ENCODE data around the gene CORO2B. TPM values are rescaled to one million over a fixed set of nuclear protein-coding genes. Genes with fewer than 3 reads are reported as not detected.
A peak's percentile ranks its signal among the peaks of the same experiment; 100 is the strongest.
"Not testable (repeated sequence)": the region's sequence is repeated elsewhere in the genome, so short reads cannot be mapped to it uniquely, and the experiment has no call there.

Gene CORO2B
- total and polyA plus RNA-seq, 2 experiments from 2014 or later, result 1.6 to 4.6 TPM

- H3K4me1 Mint-ChIP-seq, result peaks cover 25% of the 10 kb centered on the region
- not testable (repeated sequence) for H4K20me1 ChIP-seq (replicated peaks; ENCODE audit: insufficient read depth); H3K9me2 ChIP-seq (ENCODE audit: insufficient read depth); H3K9me3 Mint-ChIP-seq; H3K4me3 Mint-ChIP-seq; H3K4me3 ChIP-seq; H3F3A ChIP-seq (replicated peaks; ENCODE audit: low read depth); H3K79me2 ChIP-seq (replicated peaks; ENCODE audit: insufficient read depth); DNase-seq (ENCODE audit: low spot score); H3K36me3 ChIP-seq (ENCODE audit: insufficient read depth); H3K36me3 Mint-ChIP-seq (ENCODE audit: low read depth); H3K4me2 ChIP-seq; H3K27ac ChIP-seq (ENCODE audit: low read depth); H3K27me3 Mint-ChIP-seq (ENCODE audit: insufficient read depth, low read depth, poor library complexity); H3K27ac Mint-ChIP-seq; H3K27me3 ChIP-seq (ENCODE audit: insufficient read depth); H2AFZ ChIP-seq; ATAC-seq
- H3K4me1 ChIP-seq (ENCODE audit: insufficient read depth), result peaks cover 17% of the 10 kb centered on the region; the same call in 1 of the 2 replicates
These were observed 68.6 kb downstream of the CORO2B start for GRCh38 chr15:68647361-68647760.

- peaks cover 10% of the 10 kb centered on the region for H3K27me3 Mint-ChIP-seq (ENCODE audit: insufficient read depth, low read depth, poor library complexity)
- H3K9me3 Mint-ChIP-seq, result no peaks in the 10 kb centered on the region
- H3K36me3 Mint-ChIP-seq (ENCODE audit: low read depth), result no peaks in the 10 kb centered on the region
- Histone ChIP-seq H2AFZ (peak overlapping the region; percentile 96), H3F3A (replicated peaks; ENCODE audit: low read depth) (no peaks in the 10 kb centered on the region), H3K79me2 (replicated peaks; ENCODE audit: insufficient read depth) (no peaks in the 10 kb centered on the region), H3K9me2 (ENCODE audit: insufficient read depth) (no peaks in the 10 kb centered on the region), H3K4me3 (peak overlapping the region; percentile 39), H3K36me3 (ENCODE audit: insufficient read depth) (no peaks in the 10 kb centered on the region), H3K27me3 (ENCODE audit: insufficient read depth) (no peaks in the 10 kb centered on the region), H3K4me1 (ENCODE audit: insufficient read depth) (peaks cover 36% of the 10 kb centered on the region), H4K20me1 (replicated peaks; ENCODE audit: insufficient read depth) (no peaks in the 10 kb centered on the region), H3K27ac (ENCODE audit: low read depth) (no peak overlapping the region), H3K4me2 (peak overlapping the region; percentile 72)
- peaks cover 37% of the 10 kb centered on the region for H3K4me1 Mint-ChIP-seq
- ATAC-seq (peak; percentile 97), DNase-seq (ENCODE audit: low spot score) (peak; percentile 94)
- no peak overlapping the region for H3K27ac Mint-ChIP-seq
- TF ChIP-seq EZH2phosphoT487 (IDR thresholded peaks at IDR 0.05; ENCODE audit: unreplicated experiment) (no peak), CTCF (conservative IDR thresholded peaks at IDR 0.05; ENCODE audit: low read depth in 2 of 2) (peak; percentile 84 to 99)
- H3K4me3 Mint-ChIP-seq, result peak overlapping the region; percentile 61
These were observed 72.3 kb downstream of the CORO2B start for GRCh38 chr15:68650901-68651709.

GRCh38 chr15:68651916-68652525 is 73.2 kb downstream of the CORO2B start:
- peak; percentile 8; the same call in 2 of the 3 replicates for ATAC-seq
- peak overlapping the region; percentile 51; the same call in 1 of the 2 replicates for H3K4me2 ChIP-seq
- no peak for TF ChIP-seq POLR2AphosphoS5 (IDR thresholded peaks at IDR 0.05; ENCODE audit: low read depth)
- TF ChIP-seq NANOG (IDR thresholded peaks at IDR 0.05; ENCODE audit: borderline replicate concordance), result no peak
- TF ChIP-seq ZNF114 (CRISPR knock-in tag; IDR thresholded peaks at IDR 0.05), result no peak
- TF ChIP-seq EZH2phosphoT487 (IDR thresholded peaks at IDR 0.05; ENCODE audit: unreplicated experiment), result no peak
- TF ChIP-seq CTCF (conservative IDR thresholded peaks at IDR 0.05; ENCODE audit: low read depth in 2 of 2), result no peak
- no peak for TF ChIP-seq STAT1 (IDR thresholded peaks at IDR 0.05; ENCODE audit: unreplicated experiment)
- TF ChIP-seq REST (IDR thresholded peaks at IDR 0.05; ENCODE audit: unreplicated experiment), result no peak

More at GRCh38 chr15:68651916-68652525, 73.2 kb downstream of the CORO2B start:
- no peaks in the 10 kb centered on the region for H3F3A ChIP-seq (replicated peaks; ENCODE audit: low read depth)
- no peaks in the 10 kb centered on the region for H3K27me3 ChIP-seq (ENCODE audit: insufficient read depth)
- H3K36me3 ChIP-seq (ENCODE audit: insufficient read depth), result no peaks in the 10 kb centered on the region
- H3K27ac Mint-ChIP-seq, result no peak overlapping the region
- peaks cover 37% of the 10 kb centered on the region for H3K4me1 Mint-ChIP-seq
- H3K27ac ChIP-seq (ENCODE audit: low read depth), result no peak overlapping the region
- H3K79me2 ChIP-seq (replicated peaks; ENCODE audit: insufficient read depth), result no peaks in the 10 kb centered on the region
- no peaks in the 10 kb centered on the region for H4K20me1 ChIP-seq (replicated peaks; ENCODE audit: insufficient read depth)
- H3K9me2 ChIP-seq (ENCODE audit: insufficient read depth), result no peaks in the 10 kb centered on the region
- H3K9me3 Mint-ChIP-seq, result no peaks in the 10 kb centered on the region
- H3K4me3 ChIP-seq, result no peak overlapping the region
- H3K4me1 ChIP-seq (ENCODE audit: insufficient read depth), result peaks cover 36% of the 10 kb centered on the region
- no peaks in the 10 kb centered on the region for H3K36me3 Mint-ChIP-seq (ENCODE audit: low read depth)
- no peak overlapping the region for H3K4me3 Mint-ChIP-seq
- no peak for DNase-seq (ENCODE audit: low spot score)
- H3K27me3 Mint-ChIP-seq (ENCODE audit: insufficient read depth, low read depth, poor library complexity), result peaks cover 10% of the 10 kb centered on the region
- no peak overlapping the region for H2AFZ ChIP-seq

Data from GM23338 (cell line).